HepG2 (cell line): ENCODE data around the gene SLC35F4. TPM values are rescaled to one million over a fixed set of nuclear protein-coding genes. Genes with fewer than 3 reads are reported as not detected.
"Not testable (repeated sequence)": the region's sequence is repeated elsewhere in the genome, so short reads cannot be mapped to it uniquely, and the experiment has no call there.

Experiments used
- ATAC-seq: fragments of 200-7000 bp; cut with Tn5 transposase; 3 replicates; pipeline ENCODE4 v1.9.1; 2020; ENCODE audit warnings: mild to moderate bottlenecking, moderate library complexity
- BruUV-seq: library from RNA; stranded (reverse); fragments of 400-500 nt; replicated peaks from 2 replicates; lab custom pipeline; 2021; lab: Mats Ljungman, UMichigan
- CTCF ChIA-PET: fragments of 300-600 bp; formaldehyde crosslinking; extraction: SDS; loops from one replicate; lab custom pipeline; 2021; ENCODE audit warnings: low total read pairs, inconsistent platforms, low intra/inter-chr PET ratio; lab: Yijun Ruan, JAX
- POLR2A ChIA-PET: fragments of 350-600 bp; sonication (Branson Sonifier 250); formaldehyde crosslinking; loops from one replicate; lab custom pipeline; 2020; ENCODE audit warnings: antibody characterized with exemption, inconsistent platforms; lab: Yijun Ruan, JAX
- DNase-seq: peaks from one replicate; pipeline ENCODE4 v3.0.0-alpha.2; 2015; ENCODE audit warnings: low spot score
- FAIRE-seq: peaks from 3 replicates; lab custom pipeline; 2011; peaks lifted over from hg19 to GRCh38; lab: Jason Lieb, UNC
- H2AFZ ChIP-seq: one replicate; pipeline ENCODE4 v1.6.1; 2011; ENCODE audit warnings: low read length, inconsistent platforms
- H3K27ac ChIP-seq: fragments of 300-600 bp; 3 replicates; pipeline ENCODE4 v1.8.0; 2011; ENCODE audit warnings: mixed run types, mild to moderate bottlenecking, mixed read lengths, low read length, inconsistent platforms; ENCODE audit not compliant: insufficient read depth; ENCODE audit errors: extremely low read length
- H3K27me3 ChIP-seq, 2 experiments: fragments of 200-600 bp in 1 of 2; 2 replicates in 1 of 2; 3 replicates in 1 of 2; pipeline versions ENCODE4 v1.6.0 to v1.8.0; 2011; ENCODE audit warnings: low read length in 2 of 2, mild to moderate bottlenecking in 2 of 2, moderate library complexity in 2 of 2, inconsistent platforms in 1 of 2; ENCODE audit not compliant: insufficient read depth in 2 of 2, control insufficient read depth in 1 of 2
- H3K36me3 ChIP-seq, 2 experiments: fragments of 200-600 bp in 1 of 2; replicated peaks in 1 of 2; 2 replicates in 1 of 2; 3 replicates in 1 of 2; pipeline versions ENCODE4 v1.5.1 to v1.8.0; 2011; ENCODE audit warnings: low read length in 2 of 2, inconsistent platforms in 1 of 2; ENCODE audit not compliant: insufficient read depth in 2 of 2, control insufficient read depth in 1 of 2
- H3K4me1 ChIP-seq: 2 replicates; pipeline ENCODE4 v1.5.1; 2012; ENCODE audit warnings: low read length, inconsistent platforms; ENCODE audit not compliant: insufficient read depth
- H3K4me2 ChIP-seq: 2 replicates; pipeline ENCODE4 v1.6.0; 2011; ENCODE audit warnings: low read depth, low read length, inconsistent platforms
- H3K4me3 ChIP-seq, 3 experiments: fragments of 200-600 bp in 1 of 3; sonication (generic), shearing (Covaris generic) in 1 of 3; replicated peaks in 1 of 3; 2 replicates each; pipeline ENCODE4 v1.5.1; 2011 to 2016; ENCODE audit warnings: low read length in 3 of 3, inconsistent platforms in 2 of 3, low read depth in 2 of 3, mild to moderate bottlenecking in 2 of 3, control low read depth in 1 of 3, mixed read lengths in 1 of 3; ENCODE audit not compliant: insufficient read depth in 1 of 3
- H3K79me2 ChIP-seq: one replicate; pipeline ENCODE4 v1.6.1; 2011; ENCODE audit warnings: low read length, inconsistent platforms; ENCODE audit not compliant: insufficient read depth
- H3K9ac ChIP-seq: 2 replicates; pipeline ENCODE4 v1.6.0; 2011; ENCODE audit warnings: mild to moderate bottlenecking, low read depth, low read length, inconsistent platforms; ENCODE audit not compliant: insufficient read depth
- H3K9me3 ChIP-seq: 2 replicates; pipeline ENCODE4 v1.5.1; 2012; ENCODE audit warnings: mild to moderate bottlenecking, low read length
- H4K20me1 ChIP-seq: 2 replicates; pipeline ENCODE4 v1.6.0; 2011; ENCODE audit warnings: inconsistent platforms, mild to moderate bottlenecking, low read length, moderate library complexity; ENCODE audit not compliant: insufficient read depth
- CSRNP1 ChIP-seq: sonication (generic); formaldehyde crosslinking; IDR thresholded peaks from 2 replicates; pipeline ENCODE4 v1.8.1; 2023; ENCODE audit warnings: mild to moderate bottlenecking, missing genetic modification reagents
- MAX ChIP-seq: IDR thresholded peaks from 2 replicates; pipeline ENCODE4 v1.6.1; 2012; ENCODE audit warnings: inconsistent platforms
- NFAT5 ChIP-seq: sonication (generic); formaldehyde crosslinking; IDR thresholded peaks from 2 replicates; pipeline ENCODE4 v1.4.0; 2020; ENCODE audit warnings: missing genetic modification reagents
- TEF ChIP-seq: sonication (generic); formaldehyde crosslinking; IDR thresholded peaks from 2 replicates; pipeline ENCODE4 v1.5.0; 2020; ENCODE audit warnings: missing genetic modification reagents
- ZNF549 ChIP-seq: sonication (generic); formaldehyde crosslinking; IDR thresholded peaks from 2 replicates; pipeline ENCODE4 v1.5.0; 2020; ENCODE audit warnings: missing genetic modification reagents
- ZNF564 ChIP-seq: sonication (generic); formaldehyde crosslinking; IDR thresholded peaks from 2 replicates; pipeline ENCODE4 v1.8.1; 2023; ENCODE audit warnings: mild to moderate bottlenecking, missing genetic modification reagents
- WGBS: methylation state at CpG from one replicate; pipeline ENCODE4 v1.1.6; 2017; ENCODE audit warnings: low lambda C conversion rate; 5-methylcytosine and 5-hydroxymethylcytosine counted together
- in situ Hi-C: cut with HindIII; loops from 2 replicates; pipeline ENCODE4 v1.10.0; 2017; ENCODE audit warnings: low pct_unique_long_range_greater_than_20kb; ENCODE audit not compliant: extremely low pct_ligation_motif_present
- intact Hi-C: fragments of 100-400 bp; cut with micrococcal nuclease; formaldehyde crosslinking; loops from one replicate; pipeline ENCODE4 v1.10.0; 2022; ENCODE audit not compliant: unreplicated experiment
- polyA plus RNA-seq, 8 experiments: library from polyadenylated mRNA; depleted of rRNA in 3 of 8; stranded (reverse) in 7 of 8; unstranded in 1 of 8; fragments of >200 nt; fragmentation: Illumina TruSeq in 4 of 8; extraction: Trizol in 4 of 8; gene quantifications; 2 replicates each; pipeline versions ENCODE4 v1.2.1 to v1.2.3, GENCODE V29; 2011 to 2016; ENCODE audit warnings: low read depth in 4 of 8, missing spikeins in 1 of 8, mixed read lengths in 1 of 8; ENCODE audit not compliant: insufficient read depth in 1 of 8
- total RNA-seq, 5 experiments: library from RNA; depleted of rRNA; stranded (reverse); fragments of >200 nt; fragmentation: Illumina TruSeq; extraction: Trizol; gene quantifications; 2 replicates each; pipeline ENCODE4 v1.2.3, GENCODE V29; 2016; ENCODE audit warnings: low read depth in 1 of 5

The SLC35F4 gene
- total and polyA plus RNA-seq, 2 of the 13 experiments (the other 11 are each of a cell fraction or from before 2014, with no cell fraction given), result not detected

GRCh38 chr14:57753821-57754220 lies 112.1 kb downstream of the SLC35F4 start:
- intact Hi-C loops, result no loop called here
- DNase-seq, result no peak
- H3K79me2 ChIP-seq, result no peaks in the 10 kb centered on the region
- H3K27ac ChIP-seq, result no peak overlapping the region
- ChIA-PET POLR2A (no interaction called here), CTCF (no interaction called here)
- in situ Hi-C loops, result no loop called here
- no peak overlapping the region for H3K4me3 ChIP-seq
- no peaks in the 10 kb centered on the region for H4K20me1 ChIP-seq
- no peak for ATAC-seq
- H2AFZ ChIP-seq, result no peak overlapping the region
- 75% methylated on average over 4 of the region's 4 CpGs for WGBS
- no peaks in the 10 kb centered on the region for H3K36me3 ChIP-seq
- H3K4me1 ChIP-seq, result no peaks in the 10 kb centered on the region
- no peaks in the 10 kb centered on the region for H3K27me3 ChIP-seq
- no peak overlapping the region for H3K9ac ChIP-seq
- H3K9me3 ChIP-seq, result no peaks in the 10 kb centered on the region
- no peak overlapping the region for H3K4me2 ChIP-seq
- BruUV-seq, result no TSS peak
- TF ChIP-seq ZNF564 (CRISPR knock-in tag) (no peak), CSRNP1 (CRISPR knock-in tag) (no peak), TEF (no peak), ZNF549 (CRISPR knock-in tag) (no peak), MAX (no peak), NFAT5 (no peak)
- no peak for FAIRE-seq

- DNase-seq, in situ Hi-C loops, FAIRE-seq, H3K4me2 ChIP-seq, H2AFZ ChIP-seq, CTCF ChIA-PET, intact Hi-C loops, H3K4me3 ChIP-seq, H3K27ac ChIP-seq, H3K79me2 ChIP-seq, H3K4me1 ChIP-seq, POLR2A ChIA-PET, H3K27me3 ChIP-seq, H3K36me3 ChIP-seq, H4K20me1 ChIP-seq, H3K9me3 ChIP-seq, BruUV-seq, H3K9ac ChIP-seq, ATAC-seq: not testable (repeated sequence)
- 72% methylated on average over 11 of the region's 11 CpGs for WGBS
Measured at GRCh38 chr14:57752142-57752695, 113.7 kb downstream of the SLC35F4 start.
